ENCODE results near the gene B4GALT6. TPM values are rescaled to one million over a fixed set of nuclear protein-coding genes. Genes with fewer than 3 reads are reported as not detected.

The B4GALT6 gene
- total and polyA plus RNA-seq, 2 of the 13 experiments (the other 11 are each of a cell fraction or from before 2014, with no cell fraction given) = 1.9 to 3.3 TPM

DNA sequence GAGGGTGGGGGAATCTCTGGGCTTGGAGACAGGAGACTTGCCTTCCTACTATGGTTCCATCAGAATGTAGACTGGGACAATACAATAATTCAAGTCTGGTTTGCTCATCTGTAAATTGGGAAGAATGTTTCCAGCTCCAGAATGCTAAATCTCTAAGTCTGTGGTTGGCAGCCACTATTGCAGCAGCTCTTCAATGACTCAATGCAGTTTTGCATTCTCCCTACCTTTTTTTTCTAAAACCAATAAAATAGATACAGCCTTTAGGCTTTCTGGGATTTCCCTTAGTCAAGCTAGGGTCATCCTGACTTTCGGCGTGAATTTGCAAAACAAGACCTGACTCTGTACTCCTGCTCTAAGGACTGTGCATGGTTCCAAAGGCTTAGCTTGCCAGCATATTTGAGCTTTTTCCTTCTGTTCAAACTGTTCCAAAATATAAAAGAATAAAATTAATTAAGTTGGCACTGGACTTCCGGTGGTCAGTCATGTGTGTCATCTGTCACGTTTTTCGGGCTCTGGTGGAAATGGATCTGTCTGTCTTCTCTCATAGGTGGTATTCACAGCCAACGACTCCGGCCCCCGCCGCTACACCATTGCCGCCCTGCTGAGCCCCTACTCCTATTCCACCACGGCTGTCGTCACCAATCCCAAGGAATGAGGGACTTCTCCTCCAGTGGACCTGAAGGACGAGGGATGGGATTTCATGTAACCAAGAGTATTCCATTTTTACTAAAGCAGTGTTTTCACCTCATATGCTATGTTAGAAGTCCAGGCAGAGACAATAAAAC lies 86.2 kb downstream of the B4GALT6 start (continued):
- TF ChIP-seq, protein P1, sequence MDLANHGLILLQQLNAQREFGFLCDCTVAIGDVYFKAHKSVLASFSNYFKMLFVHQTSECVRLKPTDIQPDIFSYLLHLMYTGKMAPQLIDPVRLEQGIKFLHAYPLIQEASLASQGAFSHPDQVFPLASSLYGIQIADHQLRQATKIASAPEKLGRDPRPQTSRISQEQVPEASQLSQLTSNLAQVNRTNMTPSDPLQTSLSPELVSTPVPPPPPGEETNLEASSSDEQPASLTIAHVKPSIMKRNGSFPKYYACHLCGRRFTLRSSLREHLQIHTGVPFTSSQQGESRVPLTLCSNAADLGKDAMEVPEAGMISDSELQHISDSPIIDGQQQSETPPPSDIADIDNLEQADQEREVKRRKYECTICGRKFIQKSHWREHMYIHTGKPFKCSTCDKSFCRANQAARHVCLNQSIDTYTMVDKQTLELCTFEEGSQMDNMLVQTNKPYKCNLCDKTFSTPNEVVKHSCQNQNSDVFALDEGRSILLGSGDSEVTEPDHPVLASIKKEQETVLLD (CRISPR knock-in tag; IDR thresholded peaks at IDR 0.05; ENCODE audit: low read depth) = no peak
- TF ChIP-seq RXRB (CRISPR knock-in tag; IDR thresholded peaks at IDR 0.05; ENCODE audit: borderline replicate concordance) (no peak), ARHGAP35 (CRISPR knock-in tag; IDR thresholded peaks at IDR 0.05; ENCODE audit: borderline replicate concordance) (no peak), TEAD2 (CRISPR knock-in tag; IDR thresholded peaks at IDR 0.05) (no peak)

DNA sequence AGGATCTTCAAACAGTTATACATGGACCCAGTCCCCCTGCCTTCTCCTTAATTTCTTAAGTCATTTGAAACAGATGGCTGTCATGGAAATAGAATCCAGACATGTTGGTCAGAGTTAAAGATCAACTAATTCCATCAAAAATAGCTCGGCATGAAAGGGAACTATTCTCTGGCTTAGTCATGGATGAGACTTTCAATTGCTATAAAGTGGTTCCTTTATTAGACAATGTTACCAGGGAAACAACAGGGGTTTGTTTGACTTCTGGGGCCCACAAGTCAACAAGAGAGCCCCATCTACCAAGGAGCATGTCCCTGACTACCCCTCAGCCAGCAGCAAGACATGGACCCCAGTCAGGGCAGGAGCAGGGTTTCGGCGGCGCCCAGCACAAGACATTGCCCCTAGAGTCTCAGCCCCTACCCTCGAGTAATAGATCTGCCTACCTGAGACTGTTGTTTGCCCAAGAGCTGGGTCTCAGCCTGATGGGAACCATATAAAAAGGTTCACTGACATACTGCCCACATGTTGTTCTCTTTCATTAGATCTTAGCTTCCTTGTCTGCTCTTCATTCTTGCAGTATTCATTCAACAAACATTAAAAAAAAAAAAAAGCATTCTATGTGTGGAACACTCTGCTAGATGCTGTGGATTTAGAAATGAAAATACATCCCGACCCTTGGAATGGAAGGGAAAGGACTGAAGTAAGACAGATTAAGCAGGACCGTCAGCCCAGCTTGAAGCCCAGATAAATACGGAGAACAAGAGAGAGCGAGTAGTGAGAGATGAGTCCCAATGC lies 88.1 kb downstream of the B4GALT6 start:
- 82% methylated on average over 8 of the region's 9 CpGs for WGBS (ENCODE audit: low lambda C conversion rate)
- Histone ChIP-seq H3K27ac (ENCODE audit: extremely low read length, insufficient read depth, low read length) (peak overlapping the region; percentile 57), H3K79me2 (ENCODE audit: insufficient read depth, low read length) (peaks cover 7% of the 10 kb centered on the region), H3K4me1 (ENCODE audit: insufficient read depth, low read length) (peaks cover 59% of the 10 kb centered on the region), H3K9me3 (ENCODE audit: low read length) (no peaks in the 10 kb centered on the region), H2AFZ (ENCODE audit: low read length) (no peak overlapping the region), H4K20me1 (ENCODE audit: insufficient read depth, low read length) (no peaks in the 10 kb centered on the region), H3K9ac (ENCODE audit: insufficient read depth, low read depth, low read length) (peak overlapping the region; percentile 42; the same call in 1 of the 2 replicates), H3K36me3 (replicated peaks in 1 of 2; ENCODE audit: control insufficient read depth in 1 of 2, insufficient read depth in 2 of 2, low read length in 2 of 2) (peaks cover 2 to 43% of the 10 kb centered on the region in 2 experiments; a peak in 3 of 5 replicates), H3K27me3 (ENCODE audit: control insufficient read depth in 1 of 2, insufficient read depth in 2 of 2, low read length in 2 of 2) (no peaks in the 10 kb centered on the region), H3K4me2 (ENCODE audit: low read depth, low read length) (peak overlapping the region; percentile 43), H3K4me3 (replicated peaks in 1 of 3; ENCODE audit: insufficient read depth in 1 of 3, low read depth in 2 of 3, low read length in 3 of 3) (no peak overlapping the region; a peak in 1 of 6 replicates)
- intact Hi-C loops (cut with micrococcal nuclease; ENCODE audit: unreplicated experiment) = loop anchor here (10.0 kb wide), 1 partner anchor 89 kb away; the partner anchor contains the start of gene B4GALT6
- DNase-seq (ENCODE audit: low spot score) (peak; percentile 67), FAIRE-seq (no peak), ATAC-seq (peak; percentile 28)
- ChIA-PET CTCF (ENCODE audit: low intra/inter-chr PET ratio, low total read pairs) (no interaction called here), POLR2A (interaction anchor here (0.8 to 2.8 kb wide), 5 partner anchors 9 to 30 kb away, joined by 3 to 15 read pairs (median 4); no protein-coding TSS in a partner anchor)
- in situ Hi-C loops (cut with HindIII; ENCODE audit: extremely low pct_ligation_motif_present, low pct_unique_long_range_greater_than_20kb) = no loop called here
- no TSS peak for BruUV-seq (replicated peaks)
- TF ChIP-seq ZNF335 (CRISPR knock-in tag; IDR thresholded peaks at IDR 0.05) = no peak
- TF ChIP-seq GATAD2A (CRISPR knock-in tag; IDR thresholded peaks at IDR 0.05) = 0 out of 2 replicates have a peak, but pooled peaks have one; percentile 21
- no peak for TF ChIP-seq ZFX (CRISPR knock-in tag; IDR thresholded peaks at IDR 0.05; ENCODE audit: low read depth)
- TF ChIP-seq, protein P2, sequence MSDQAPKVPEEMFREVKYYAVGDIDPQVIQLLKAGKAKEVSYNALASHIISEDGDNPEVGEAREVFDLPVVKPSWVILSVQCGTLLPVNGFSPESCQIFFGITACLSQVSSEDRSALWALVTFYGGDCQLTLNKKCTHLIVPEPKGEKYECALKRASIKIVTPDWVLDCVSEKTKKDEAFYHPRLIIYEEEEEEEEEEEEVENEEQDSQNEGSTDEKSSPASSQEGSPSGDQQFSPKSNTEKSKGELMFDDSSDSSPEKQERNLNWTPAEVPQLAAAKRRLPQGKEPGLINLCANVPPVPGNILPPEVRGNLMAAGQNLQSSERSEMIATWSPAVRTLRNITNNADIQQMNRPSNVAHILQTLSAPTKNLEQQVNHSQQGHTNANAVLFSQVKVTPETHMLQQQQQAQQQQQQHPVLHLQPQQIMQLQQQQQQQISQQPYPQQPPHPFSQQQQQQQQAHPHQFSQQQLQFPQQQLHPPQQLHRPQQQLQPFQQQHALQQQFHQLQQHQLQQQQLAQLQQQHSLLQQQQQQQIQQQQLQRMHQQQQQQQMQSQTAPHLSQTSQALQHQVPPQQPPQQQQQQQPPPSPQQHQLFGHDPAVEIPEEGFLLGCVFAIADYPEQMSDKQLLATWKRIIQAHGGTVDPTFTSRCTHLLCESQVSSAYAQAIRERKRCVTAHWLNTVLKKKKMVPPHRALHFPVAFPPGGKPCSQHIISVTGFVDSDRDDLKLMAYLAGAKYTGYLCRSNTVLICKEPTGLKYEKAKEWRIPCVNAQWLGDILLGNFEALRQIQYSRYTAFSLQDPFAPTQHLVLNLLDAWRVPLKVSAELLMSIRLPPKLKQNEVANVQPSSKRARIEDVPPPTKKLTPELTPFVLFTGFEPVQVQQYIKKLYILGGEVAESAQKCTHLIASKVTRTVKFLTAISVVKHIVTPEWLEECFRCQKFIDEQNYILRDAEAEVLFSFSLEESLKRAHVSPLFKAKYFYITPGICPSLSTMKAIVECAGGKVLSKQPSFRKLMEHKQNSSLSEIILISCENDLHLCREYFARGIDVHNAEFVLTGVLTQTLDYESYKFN (CRISPR knock-in tag; conservative IDR thresholded peaks at IDR 0.05) = 0 out of 2 replicates have a peak, but pooled peaks have one; percentile 28
- TF ChIP-seq POLR2A (IDR thresholded peaks at IDR 0.05; ENCODE audit: insufficient read depth in 1 of 2, low read depth in 2 of 2, low read length in 2 of 2) = peak in 1 of 2 experiments; percentile 15; a peak in 1 of 4 replicates
- peak in 1 of 2 experiments; percentile 50; a peak in 2 of 4 replicates for TF ChIP-seq EP300 (IDR thresholded peaks at IDR 0.05; ENCODE audit: low read depth in 2 of 2, low read length in 2 of 2)
- TF ChIP-seq EP300 (CRISPR knock-in tag; IDR thresholded peaks at IDR 0.05; ENCODE audit: borderline replicate concordance) = no peak
- TF ChIP-seq FOXA1 (IDR thresholded peaks at IDR 0.05) = no peak
- peak; percentile 52 for TF ChIP-seq FOXA1 (CRISPR knock-in tag; IDR thresholded peaks at IDR 0.05)

All from HepG2 (cell line).